GM11168 (cell line): ENCODE measurements around the gene ZNF605.
"Not testable (repeated sequence)": the region's sequence is repeated elsewhere in the genome, so short reads cannot be mapped to it uniquely, and the experiment has no call there.

ENCODE experiments used
- in situ Hi-C: fragments of 300-500 bp; cut with MboI; formaldehyde crosslinking; loops from one replicate; pipeline ENCODE4 v1.12.0; 2022; ENCODE audit warnings: low sequenced_read_pairs; ENCODE audit not compliant: unreplicated experiment

ZNF605 gene

DNA sequence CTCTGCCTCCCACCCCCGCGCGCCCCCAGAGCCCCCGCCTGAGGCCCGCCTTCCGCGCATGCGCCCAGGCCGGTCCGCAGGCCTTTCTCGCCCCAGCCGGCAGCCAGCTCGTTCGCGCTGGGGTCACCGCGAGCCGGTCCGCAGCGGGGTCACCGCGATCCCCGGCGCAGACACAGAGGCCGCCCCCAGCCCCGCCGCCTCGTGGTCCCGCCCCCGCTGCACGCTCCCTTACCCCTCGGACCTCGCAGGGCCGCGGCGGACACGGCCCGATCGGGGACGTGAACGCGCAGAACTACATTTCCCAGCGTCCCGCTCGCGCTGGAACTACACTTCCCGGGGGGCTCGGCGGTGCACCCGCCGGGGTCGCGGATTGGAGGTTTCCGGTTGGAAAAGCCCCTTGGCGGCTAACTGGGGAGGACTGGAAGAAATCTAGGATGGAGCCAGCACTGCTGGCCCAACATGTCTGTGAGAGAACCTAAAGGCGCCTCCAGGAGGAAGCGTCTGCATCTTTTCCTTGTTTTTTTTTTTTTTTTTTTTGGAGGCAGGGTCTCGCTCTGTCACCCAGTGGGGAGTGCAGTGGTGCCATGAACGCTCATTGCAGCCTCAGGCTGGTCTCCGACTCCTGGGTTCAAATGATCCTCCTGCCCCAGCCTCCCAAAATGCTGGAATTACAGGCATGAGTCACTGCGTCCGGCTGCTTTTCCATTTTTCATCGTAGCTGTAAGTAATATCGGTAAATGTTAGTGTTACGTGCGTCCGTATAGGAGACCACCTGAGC lies at the start of gene ZNF605:
Gene ZNF605 (minus strand): TSS at position 296 of the 778 bp plus-strand sequence. CDS start 10,671 bp downstream, outside the sequence.
- in situ Hi-C loops, result no loop called here

DNA sequence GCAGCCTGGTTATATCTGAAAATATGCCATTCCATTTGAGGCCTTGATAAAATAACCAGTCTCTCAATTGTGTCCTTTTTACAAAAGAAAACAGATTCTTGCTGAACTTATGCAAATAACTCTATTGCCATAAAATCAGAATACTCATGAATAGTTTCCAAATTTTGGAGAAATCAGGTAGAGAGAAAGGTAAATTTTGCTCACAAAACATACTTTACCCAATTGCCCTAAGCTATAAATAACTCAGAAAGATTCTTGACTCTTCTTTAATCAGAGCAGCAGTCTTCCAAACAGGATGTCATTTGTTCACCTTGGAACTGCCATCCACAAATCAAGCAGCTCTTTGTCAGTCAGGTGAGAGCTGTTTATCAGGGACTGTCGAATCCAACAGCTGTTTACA lies 42.6 kb upstream of the ZNF605 start:
- in situ Hi-C loops, result no loop called here

DNA sequence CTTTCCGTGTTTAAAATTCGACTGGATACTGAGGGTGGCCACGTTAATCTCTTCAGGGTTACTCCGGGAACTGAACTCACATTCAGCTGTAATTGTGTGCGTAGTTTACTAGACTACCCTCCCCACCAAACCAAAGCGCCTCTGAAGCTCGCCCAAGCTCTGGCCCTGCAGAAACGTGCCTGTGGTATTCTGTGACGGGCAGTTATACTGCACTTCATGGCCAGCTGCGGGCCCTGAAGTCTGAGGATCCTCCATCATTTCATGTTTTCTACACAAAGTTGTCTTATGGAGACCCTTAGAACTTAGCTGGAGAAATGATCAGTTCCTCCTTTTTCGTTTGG lies 30.7 kb upstream of the ZNF605 start:
- in situ Hi-C loops, result no loop called here

GRCh38 chr12:132986001-132986884 lies 30.1 kb upstream of the ZNF605 start, which contains the start of gene ZNF26:
ZNF26 (plus strand) TSS chr12:132986367; CDS start chr12:132986841, 474 bp downstream.
- in situ Hi-C loops, result no loop called here

GRCh38 chr12:132976870-132977269 lies 20.8 kb upstream of the ZNF605 start:
- in situ Hi-C loops, result not testable (repeated sequence)

DNA sequence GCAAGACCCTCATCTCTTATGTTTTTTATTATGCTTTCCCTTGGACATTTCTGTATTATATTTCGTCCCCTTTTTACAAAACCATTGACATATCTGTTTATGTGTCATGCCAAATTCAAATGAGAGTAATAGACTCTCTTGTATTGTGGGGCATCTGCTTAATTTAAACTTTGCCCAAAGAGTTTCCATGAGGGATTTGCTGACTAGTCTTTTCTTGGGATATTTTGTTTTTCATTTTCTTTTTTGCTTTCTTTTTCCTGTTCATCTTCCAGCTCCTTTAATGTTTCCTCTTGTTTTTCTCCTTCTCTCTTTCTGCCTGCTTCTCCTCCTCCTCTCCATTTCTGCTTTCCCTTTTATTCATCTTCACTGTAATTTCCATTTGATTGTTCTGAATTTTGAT lies 16.3 kb upstream of the ZNF605 start:
- in situ Hi-C loops, result no loop called here

DNA sequence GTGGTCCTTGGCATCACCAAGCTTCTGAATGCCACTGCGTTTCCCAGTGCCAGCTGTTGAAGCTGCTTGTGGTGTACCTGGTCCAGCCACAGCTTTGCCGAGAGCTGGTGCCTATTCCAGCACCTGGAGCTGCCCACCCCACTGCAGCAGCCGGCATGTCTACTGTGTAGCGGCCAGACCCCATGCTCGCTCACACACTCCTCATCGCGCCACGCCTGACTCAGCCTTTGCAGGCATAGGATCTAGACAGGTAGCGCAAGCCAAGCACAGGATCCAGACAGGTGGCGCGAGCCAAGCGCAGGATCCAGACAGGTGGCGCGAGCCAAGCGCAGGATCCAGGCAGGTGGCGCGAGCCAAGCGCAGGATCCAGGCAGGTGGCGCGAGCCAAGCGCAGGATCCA lies 11.6 kb upstream of the ZNF605 start:
- in situ Hi-C loops, result no loop called here

DNA sequence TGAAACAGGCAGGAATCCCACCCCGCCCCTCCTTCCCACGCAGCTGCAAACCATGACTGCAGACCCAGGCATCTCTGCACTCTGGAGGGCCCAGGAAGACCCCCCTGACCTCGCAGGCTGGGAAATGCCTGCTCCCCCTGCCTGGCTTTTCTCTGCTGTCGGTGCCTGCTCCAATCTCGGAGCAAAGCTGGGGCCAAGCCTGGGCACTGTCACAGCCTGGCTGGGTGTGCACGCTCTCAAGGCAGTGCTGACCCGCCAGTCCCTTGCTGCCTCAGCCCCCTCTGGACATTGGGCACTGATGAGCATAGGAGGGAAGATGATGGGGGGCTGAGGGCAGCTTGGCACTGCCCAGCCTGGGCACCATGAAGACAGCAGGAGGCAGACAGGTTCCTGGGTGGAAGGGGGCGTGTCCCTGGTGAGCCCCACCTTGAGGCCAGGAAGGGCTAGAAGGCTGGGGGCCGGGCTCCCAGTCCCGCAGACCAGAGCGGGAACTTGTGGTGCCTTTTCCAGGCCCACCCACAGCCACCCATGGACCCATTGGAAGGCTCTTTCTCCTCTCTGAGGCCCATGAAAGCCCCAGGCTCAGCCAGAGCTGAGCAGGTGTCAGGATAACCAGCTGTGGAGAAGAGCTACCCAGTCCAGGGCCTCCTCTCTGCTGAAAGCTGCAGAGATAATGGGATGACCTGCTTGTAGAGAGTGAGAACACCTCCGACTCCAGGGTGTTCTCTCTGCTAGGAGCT lies 10.7 kb upstream of the ZNF605 start:
- in situ Hi-C loops, result no loop called here

GRCh38 chr12:132965796-132966195 lies 9.7 kb upstream of the ZNF605 start:
- in situ Hi-C loops, result no loop called here

GRCh38 chr12:132963947-132964346 lies 7.8 kb upstream of the ZNF605 start:
- in situ Hi-C loops, result not testable (repeated sequence)

GRCh38 chr12:132961790-132962189 lies 5.7 kb upstream of the ZNF605 start:
- in situ Hi-C loops, result not testable (repeated sequence)

DNA sequence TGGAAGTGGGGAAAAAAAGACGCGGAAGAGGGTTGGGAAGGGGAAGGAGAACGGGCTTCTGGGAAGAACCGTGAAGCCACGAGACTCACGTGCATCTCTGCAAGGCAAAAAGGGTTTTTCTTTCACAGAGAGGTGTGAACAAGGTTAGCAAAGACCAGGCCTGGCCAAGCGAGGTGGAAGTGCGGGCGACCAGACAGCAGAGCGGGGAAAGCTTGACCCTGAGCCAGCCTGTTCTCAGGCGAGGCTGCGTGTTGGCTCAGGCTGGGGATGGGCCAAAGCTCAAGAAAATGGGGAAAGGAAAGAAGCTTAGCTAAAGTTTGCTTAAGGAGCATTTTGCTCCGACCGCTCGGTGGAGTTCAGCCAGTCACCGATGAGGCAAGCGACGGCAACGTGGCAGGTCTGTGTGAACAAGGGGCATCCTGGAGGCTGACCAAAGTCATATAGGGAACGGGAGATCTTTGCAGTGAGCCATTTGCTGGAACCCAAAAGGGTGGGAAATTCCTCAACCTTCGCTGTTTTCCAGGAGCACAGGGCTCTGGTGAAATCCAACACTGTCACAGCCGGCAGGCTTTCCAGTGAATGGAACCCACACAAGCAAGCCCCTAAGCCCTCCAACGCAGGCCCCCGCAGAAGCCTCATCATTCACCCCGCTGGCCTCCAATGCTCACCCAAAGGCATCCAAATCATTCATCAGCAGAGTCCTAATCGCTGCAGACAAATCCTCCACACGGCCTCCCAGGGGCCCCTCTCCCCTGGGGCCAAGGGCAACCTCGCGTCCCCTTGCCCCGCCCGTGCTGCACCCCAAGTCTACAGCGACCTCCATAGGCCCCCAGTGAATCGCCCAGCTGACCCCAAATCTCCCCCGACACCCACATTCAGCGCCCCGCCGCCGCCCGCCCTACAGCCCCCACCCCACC lies 754 bp downstream of the ZNF605 start:
- in situ Hi-C loops, result no loop called here

DNA sequence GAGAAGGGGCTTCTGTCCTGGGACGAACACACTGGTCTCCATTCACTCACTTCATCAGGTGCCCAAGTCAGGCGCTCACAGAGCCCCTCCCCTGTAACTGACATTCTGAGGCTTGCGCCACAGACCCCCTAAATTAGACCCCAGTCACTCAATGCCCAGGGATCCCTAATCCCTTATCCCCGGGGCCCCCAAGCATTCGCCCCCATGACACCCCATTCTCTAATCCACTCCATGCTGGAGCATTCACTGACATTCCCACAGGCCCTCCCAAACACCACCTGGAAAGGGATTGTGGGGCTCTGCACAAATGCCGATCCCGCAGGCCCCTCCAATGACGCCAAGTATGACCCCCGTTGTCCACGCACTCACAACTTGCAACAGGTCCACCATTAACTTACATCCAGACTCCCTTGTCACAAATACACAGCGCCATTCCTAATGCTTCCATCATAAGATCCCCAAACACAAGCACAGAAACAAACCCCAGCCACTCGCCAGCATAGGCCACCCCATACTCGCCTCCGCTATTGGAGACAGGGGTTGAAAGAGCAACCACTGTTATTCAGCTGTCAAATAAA lies 1.5 kb downstream of the ZNF605 start:
- in situ Hi-C loops, result no loop called here

DNA sequence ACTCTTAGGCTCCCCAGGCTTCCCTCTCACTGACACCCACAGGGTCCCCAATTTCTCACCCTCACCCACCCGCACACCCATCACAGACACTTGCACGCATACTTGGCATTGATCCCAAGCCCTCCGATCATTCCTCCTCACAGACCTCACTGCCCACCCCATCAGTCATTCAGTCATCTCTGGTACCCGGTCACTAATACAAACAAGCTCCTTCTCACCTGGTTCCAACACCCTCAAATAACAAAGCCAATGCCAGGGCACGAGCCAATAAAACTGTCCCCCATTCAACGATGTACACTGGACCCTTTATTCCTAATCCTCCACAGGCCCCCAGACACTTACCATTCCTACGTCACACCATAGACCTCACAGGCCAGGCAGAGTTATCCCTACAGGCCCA lies 2.3 kb downstream of the ZNF605 start:
- in situ Hi-C loops, result no loop called here

- in situ Hi-C loops, result no loop called here
These were observed 3.0 kb downstream of the ZNF605 start for GRCh38 chr12:132953163-132953425.

- in situ Hi-C loops, result no loop called here
These were observed 3.5 kb downstream of the ZNF605 start for GRCh38 chr12:132952371-132953162.

DNA sequence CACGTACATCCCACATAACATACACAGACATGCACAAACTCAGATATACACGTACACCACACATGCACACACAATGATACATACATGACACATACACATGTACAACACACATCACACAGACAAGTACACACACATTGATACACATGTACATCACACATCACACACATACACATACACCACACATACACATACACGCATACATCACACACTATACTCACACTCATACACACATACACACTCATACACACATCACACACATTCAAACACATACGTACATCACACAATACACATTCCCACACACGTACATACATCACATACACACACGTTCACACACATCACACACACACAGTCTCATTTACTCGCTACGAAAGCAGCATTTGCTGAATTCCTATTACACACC lies 4.5 kb downstream of the ZNF605 start:
- in situ Hi-C loops, result no loop called here

DNA sequence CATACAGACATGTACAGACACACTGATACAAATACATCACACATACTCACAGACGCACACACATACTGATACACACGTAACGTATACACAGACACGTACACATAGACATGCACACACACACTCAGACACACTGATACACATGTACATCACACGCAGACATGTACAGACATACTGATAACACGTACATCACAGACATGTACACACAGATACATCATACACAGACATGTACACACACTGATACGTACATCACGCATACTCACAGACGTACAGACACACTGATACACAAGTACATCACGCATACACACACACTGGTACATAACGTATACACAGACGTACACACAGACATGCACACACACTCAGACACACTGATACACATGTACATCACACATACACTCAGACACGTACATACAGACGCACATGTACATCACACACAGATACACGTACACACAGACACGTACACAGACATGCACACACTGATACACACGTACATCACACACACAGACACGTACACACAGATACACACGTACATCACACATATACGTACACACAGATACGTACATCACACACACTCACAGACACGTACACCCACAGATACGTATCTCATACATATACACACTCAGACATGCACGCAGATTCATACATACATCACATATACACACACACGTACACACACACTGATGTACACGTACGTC lies 5.1 kb downstream of the ZNF605 start:
- in situ Hi-C loops, result no loop called here
